GM12891 (cell line): ENCODE measurements around the gene MAP3K2.

Source experiments
- POLR2A ChIP-seq: IDR thresholded peaks from 2 replicates; pipeline ENCODE4 v1.6.1; 2011; ENCODE audit warnings: low read depth, low read length, control low read depth
- POLR2AphosphoS5 ChIP-seq: IDR thresholded peaks from 2 replicates; pipeline ENCODE4 v1.6.1; 2011; ENCODE audit warnings: low read depth, low read length, control low read depth
- SPI1 ChIP-seq: IDR thresholded peaks from 2 replicates; pipeline ENCODE4 v1.6.1; 2011; ENCODE audit warnings: low read depth, low read length, control low read depth
- TAF1 ChIP-seq: IDR thresholded peaks from 2 replicates; pipeline ENCODE4 v1.6.1; 2011; ENCODE audit warnings: low read depth, low read length, control low read depth

GRCh38 chr2:127330753-127331152 is 57.0 kb downstream of the MAP3K2 start:
- TF ChIP-seq POLR2AphosphoS5, result no peak
- TF ChIP-seq TAF1, result no peak
- TF ChIP-seq POLR2A, result no peak
- TF ChIP-seq SPI1, result no peak
